Peyer's patch (tissue), 4 donors: Measurements from ENCODE around the gene SPEF1. TPM values are rescaled to one million over a fixed set of nuclear protein-coding genes. Genes with fewer than 3 reads are reported as not detected.
A peak's percentile ranks its signal among the peaks of the same experiment; 100 is the strongest.

Experiments
- DNase-seq, 3 donors: peaks; one replicate each; pipeline ENCODE4 v3.0.0-alpha.2; 2017 to 2019
- H3K27ac ChIP-seq, 4 donors: fragments of 200-600 bp; sonication (generic); one replicate each; pipeline ENCODE4 v1.5.1; 2016 to 2019
- H3K27me3 ChIP-seq, 2 donors: fragments of 200-600 bp; sonication (generic); one replicate each; pipeline ENCODE4 v1.5.1; 2019
- H3K36me3 ChIP-seq, 3 donors: fragments of 200-600 bp; sonication (generic); one replicate each; pipeline ENCODE4 v1.5.1; 2016 to 2019
- H3K4me1 ChIP-seq, 4 donors: fragments of 200-600 bp; sonication (generic); one replicate each; pipeline ENCODE4 v1.5.1; 2016 to 2019
- H3K4me3 ChIP-seq, 4 donors: fragments of 200-600 bp; sonication (generic); 1 replicate in 3 of 4; 2 replicates in 1 of 4; pipeline ENCODE4 v1.5.1; 2016 to 2019; ENCODE audit warnings: mild to moderate bottlenecking in 1 of 4
- H3K9me3 ChIP-seq, 4 donors: fragments of 200-600 bp; sonication (generic); one replicate each; pipeline ENCODE4 v1.5.1; 2016 to 2019; ENCODE audit warnings: mild to moderate bottlenecking in 1 of 4
- POLR2A ChIP-seq, 2 donors: fragments of 450-650 bp; IDR thresholded peaks; one replicate each; pipeline ENCODE4 v1.5.1; 2017; ENCODE audit warnings: antibody characterized with exemption in 2 of 2, mild to moderate bottlenecking in 2 of 2, moderate library complexity in 2 of 2
- total RNA-seq, 4 donors: library from RNA; depleted of rRNA; stranded (reverse); fragments of >200 nt; gene quantifications; one replicate each; pipeline ENCODE4 v1.1.0, GENCODE V29; 2016
- TF ChIP-seq, protein P1 (sequence below), 6 experiments: fragments of 450-650 bp in 4 of 6; fragments of 200-600 bp in 2 of 6; sonication (generic) in 1 of 6; IDR thresholded peaks; one replicate each; pipeline ENCODE4 v1.5.1; 2017 to 2019; ENCODE audit warnings: antibody characterized with exemption in 6 of 6, mild to moderate bottlenecking in 3 of 6, moderate library complexity in 1 of 6

Gene SPEF1
- total RNA-seq, 4 donors from 2014 or later = not detected

DNA sequence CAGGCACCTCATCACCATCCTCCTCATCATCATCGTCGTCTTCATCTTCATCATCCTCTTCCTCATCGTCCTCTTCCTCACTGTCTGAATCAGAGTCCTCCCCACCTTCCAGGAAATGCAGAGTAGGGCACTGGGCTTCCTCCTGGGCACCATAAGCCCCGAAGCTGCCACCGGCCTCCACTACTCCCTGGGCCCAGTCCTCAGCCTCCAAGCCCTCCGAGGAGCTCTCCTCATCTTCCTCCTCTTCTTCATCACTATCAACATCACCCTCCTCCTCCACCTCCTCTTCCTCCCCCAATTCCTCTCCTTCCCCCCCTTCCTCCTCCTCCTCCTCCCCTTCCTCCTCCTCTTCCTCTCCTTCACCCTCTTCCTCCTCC lies 3.6 kb upstream of the SPEF1 start:
- Histone ChIP-seq H3K27me3 (no peaks in the 10 kb centered on the region), H3K4me3 (peak overlapping the region in 2 of 4 donors; percentile 77 to 79), H3K36me3 (peaks cover 0 to 11% (median 0%) of the 10 kb centered on the region in 3 donors), H3K9me3 (no peaks in the 10 kb centered on the region), H3K27ac (no peak overlapping the region), H3K4me1 (peaks cover 3 to 66% (median 14%) of the 10 kb centered on the region in 4 donors)
- no peak for DNase-seq
- no peak for TF ChIP-seq POLR2A (IDR thresholded peaks at IDR 0.05)
- TF ChIP-seq, protein P1, sequence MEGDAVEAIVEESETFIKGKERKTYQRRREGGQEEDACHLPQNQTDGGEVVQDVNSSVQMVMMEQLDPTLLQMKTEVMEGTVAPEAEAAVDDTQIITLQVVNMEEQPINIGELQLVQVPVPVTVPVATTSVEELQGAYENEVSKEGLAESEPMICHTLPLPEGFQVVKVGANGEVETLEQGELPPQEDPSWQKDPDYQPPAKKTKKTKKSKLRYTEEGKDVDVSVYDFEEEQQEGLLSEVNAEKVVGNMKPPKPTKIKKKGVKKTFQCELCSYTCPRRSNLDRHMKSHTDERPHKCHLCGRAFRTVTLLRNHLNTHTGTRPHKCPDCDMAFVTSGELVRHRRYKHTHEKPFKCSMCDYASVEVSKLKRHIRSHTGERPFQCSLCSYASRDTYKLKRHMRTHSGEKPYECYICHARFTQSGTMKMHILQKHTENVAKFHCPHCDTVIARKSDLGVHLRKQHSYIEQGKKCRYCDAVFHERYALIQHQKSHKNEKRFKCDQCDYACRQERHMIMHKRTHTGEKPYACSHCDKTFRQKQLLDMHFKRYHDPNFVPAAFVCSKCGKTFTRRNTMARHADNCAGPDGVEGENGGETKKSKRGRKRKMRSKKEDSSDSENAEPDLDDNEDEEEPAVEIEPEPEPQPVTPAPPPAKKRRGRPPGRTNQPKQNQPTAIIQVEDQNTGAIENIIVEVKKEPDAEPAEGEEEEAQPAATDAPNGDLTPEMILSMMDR (IDR thresholded peaks at IDR 0.05) = no peak

DNA sequence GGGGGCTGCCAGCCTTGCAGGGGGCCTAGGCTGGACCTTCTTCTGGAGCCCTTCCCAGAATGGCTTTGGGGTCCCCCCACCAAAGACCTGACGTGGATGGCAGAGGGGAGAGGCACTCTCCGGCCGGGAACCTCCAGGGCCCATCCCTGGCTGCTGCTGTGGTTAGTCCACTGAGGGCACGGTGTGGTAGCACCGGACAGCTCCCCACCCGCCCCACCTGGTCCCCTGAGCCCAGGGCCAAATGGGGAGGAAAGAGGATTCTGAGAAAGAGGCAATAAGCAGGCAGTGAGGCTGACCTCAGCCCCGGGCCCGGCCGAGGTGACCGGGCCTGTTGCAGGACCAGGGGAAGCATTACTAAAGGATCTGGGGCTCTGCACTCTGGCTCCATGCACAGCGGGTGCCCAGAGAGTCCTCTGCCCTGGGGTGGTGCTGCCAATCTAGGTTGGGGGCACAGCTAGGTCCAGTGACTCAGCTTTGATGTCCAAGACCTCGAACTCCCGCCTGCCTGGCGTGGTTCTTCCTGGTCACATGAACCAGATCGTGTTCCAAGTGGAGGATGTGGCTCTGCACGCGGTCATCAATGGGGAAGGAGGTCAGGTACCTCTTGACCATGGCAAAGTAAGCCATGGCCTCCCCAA lies 3.1 kb upstream of the SPEF1 start:
- Histone ChIP-seq H3K4me1 (peaks cover 3 to 66% (median 14%) of the 10 kb centered on the region in 4 donors), H3K27ac (no peak overlapping the region), H3K9me3 (no peaks in the 10 kb centered on the region), H3K27me3 (no peaks in the 10 kb centered on the region), H3K4me3 (peak overlapping the region in 1 of 4 donors; percentile 79), H3K36me3 (peaks cover 0 to 11% (median 0%) of the 10 kb centered on the region in 3 donors)
- DNase-seq = no peak
- no peak for TF ChIP-seq POLR2A (IDR thresholded peaks at IDR 0.05)
- TF ChIP-seq, protein P1 (IDR thresholded peaks at IDR 0.05) = no peak

DNA sequence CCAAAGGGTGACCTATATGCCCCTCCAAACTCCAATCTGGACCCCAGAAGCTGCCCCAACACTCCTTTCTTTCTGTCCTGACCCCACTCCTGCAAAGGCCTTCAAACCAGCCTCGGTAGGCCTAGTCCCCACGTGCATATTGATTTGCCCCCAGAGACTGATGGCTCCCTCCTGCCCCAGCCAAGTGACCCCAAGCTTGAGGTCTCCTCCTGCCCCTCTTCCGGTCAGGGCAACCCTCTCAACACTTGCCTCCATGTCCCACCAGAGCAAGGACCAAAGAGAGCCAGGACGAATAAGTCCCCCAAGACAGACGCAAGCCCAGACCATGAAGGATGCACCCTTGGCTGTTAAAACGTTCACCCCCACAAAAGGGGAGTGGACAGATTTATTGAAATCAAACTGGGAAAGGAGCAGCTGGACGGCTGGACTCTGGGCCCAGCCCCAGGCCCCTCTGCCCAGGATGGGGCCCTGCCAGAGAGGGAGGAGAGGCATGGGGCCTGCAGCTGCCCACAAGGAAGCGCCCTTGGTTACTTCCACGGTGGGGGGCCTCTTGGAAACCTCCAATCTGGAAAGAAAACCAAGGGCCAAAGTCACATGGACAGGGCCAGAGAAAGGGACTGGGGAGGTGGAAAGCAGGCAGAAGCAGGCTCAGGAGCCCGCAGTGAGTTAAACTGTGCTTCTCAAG lies 2.4 kb upstream of the SPEF1 start:
- no peak overlapping the region for H3K27ac ChIP-seq
- H3K9me3 ChIP-seq = no peaks in the 10 kb centered on the region
- peaks cover 0 to 11% (median 0%) of the 10 kb centered on the region in 3 donors for H3K36me3 ChIP-seq
- H3K4me3 ChIP-seq = no peak overlapping the region
- H3K4me1 ChIP-seq = peaks cover 3 to 63% (median 14%) of the 10 kb centered on the region in 4 donors
- no peaks in the 10 kb centered on the region for H3K27me3 ChIP-seq
- TF ChIP-seq, protein P1 (IDR thresholded peaks at IDR 0.05) = no peak
- DNase-seq = no peak

DNA sequence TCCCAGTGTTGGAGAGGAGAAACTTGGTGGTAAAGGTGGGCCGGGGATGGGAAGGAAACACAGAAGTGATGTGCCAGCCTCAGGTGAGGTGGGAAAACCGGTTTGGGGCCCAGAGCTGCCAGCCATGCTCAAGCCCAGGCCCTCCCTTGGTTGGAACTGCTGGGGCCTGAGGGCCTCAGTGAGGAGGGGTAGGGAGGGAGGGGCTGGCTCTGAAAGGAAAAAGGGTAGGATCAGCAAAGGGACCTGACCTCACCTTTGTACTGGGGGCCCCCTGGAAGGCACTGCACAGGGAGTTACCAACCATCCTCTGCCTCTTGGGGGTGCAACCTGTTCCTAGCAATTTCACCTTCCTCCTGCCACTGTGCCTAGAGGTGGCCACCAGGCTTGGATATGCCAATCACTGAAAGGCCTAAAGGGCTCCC lies 1.8 kb upstream of the SPEF1 start:
- no peak for DNase-seq
- Histone ChIP-seq H3K9me3 (no peaks in the 10 kb centered on the region), H3K36me3 (peaks cover 0 to 11% (median 0%) of the 10 kb centered on the region in 3 donors), H3K4me3 (no peak overlapping the region), H3K4me1 (peaks cover 8 to 63% (median 18%) of the 10 kb centered on the region in 4 donors), H3K27ac (no peak overlapping the region), H3K27me3 (no peaks in the 10 kb centered on the region)
- TF ChIP-seq, protein P1 (IDR thresholded peaks at IDR 0.05) = no peak
- TF ChIP-seq POLR2A (IDR thresholded peaks at IDR 0.05) = no peak

DNA sequence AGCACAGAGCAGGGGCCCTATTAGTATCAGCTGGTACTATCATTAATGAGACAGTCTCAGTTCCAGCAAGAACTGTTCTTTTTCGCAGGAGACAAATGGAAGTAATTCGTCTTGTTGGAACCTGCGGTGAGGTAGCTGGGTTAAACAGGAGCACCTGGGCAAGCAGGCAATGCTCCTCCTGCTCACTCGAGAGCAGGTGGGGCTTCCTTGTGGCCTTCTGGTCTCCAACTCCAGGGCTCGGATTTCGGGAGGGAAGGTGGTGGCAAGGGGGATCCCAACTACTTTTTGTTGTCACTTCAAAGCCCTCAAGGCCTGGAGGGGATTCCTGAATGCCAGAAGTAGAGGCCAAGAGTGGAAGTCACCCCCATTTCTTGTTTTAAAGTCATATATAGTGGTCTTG lies 1.3 kb upstream of the SPEF1 start:
- Histone ChIP-seq H3K9me3 (no peaks in the 10 kb centered on the region), H3K27ac (no peak overlapping the region), H3K4me3 (no peak overlapping the region), H3K27me3 (no peaks in the 10 kb centered on the region), H3K36me3 (peaks cover 0 to 11% (median 0%) of the 10 kb centered on the region in 3 donors), H3K4me1 (peaks cover 8 to 63% (median 19%) of the 10 kb centered on the region in 4 donors)
- no peak for DNase-seq
- TF ChIP-seq, protein P1 (IDR thresholded peaks at IDR 0.05) = no peak
- no peak for TF ChIP-seq POLR2A (IDR thresholded peaks at IDR 0.05)
